Heart left ventricle (tissue), 13 donors: ENCODE results near the gene C19orf67.

Experiments used
- CTCF ChIP-seq, 12 donors: fragments of 200-600 bp; sonication (generic) in 4 of 12; IDR thresholded peaks; one replicate each; pipeline versions ENCODE4 v1.5.0 to v1.8.0; 2018 to 2022; ENCODE audit warnings: antibody characterized with exemption in 12 of 12, mild to moderate bottlenecking in 5 of 12
- POLR2A ChIP-seq, 2 donors: fragments of 450-650 bp; IDR thresholded peaks; one replicate each; pipeline ENCODE4 v1.6.1; 2017; ENCODE audit warnings: antibody characterized with exemption in 2 of 2, mild to moderate bottlenecking in 2 of 2, moderate library complexity in 2 of 2
- donor health status: ischemic (EF 13 %, LVEDD 7.1; RV severe dilation, severe dysfunction).
- donor health status: DM: no; HTN: yes; CAD: no.
- donor health status: DM: no; HTN: no; CAD: no.
- donor health status: ischemic (EF 25% LVEDD 6.9; RV normal size, moderate dysfunction).
- donor health status: ischemic (EF 25% LVEDD 5.7; RV mildly dilated, moderate dysfunction).
- donor health status: ischemic (EF 35%, LVEDD 5.7; RV mildly dilated, moderate dysfunction).
- donor health status: nonischemic (EF 11% LVEDD 7.7; RV severe dilation, severe dysfunction).
- donor health status: DM: yes; HTN: yes; CAD: no.
- donor health status: PGD.
- donor health status: ischemic (EF 29% LVEDD 5.4; RV normal size, mild dysfunction).
- donor health status: nonischemic (EF 23%, LVEDD 6.1; RV moderate dilation, normal function).

GRCh38 chr19:14105680-14106079 is 20.1 kb upstream of the C19orf67 start:
- no peak for TF ChIP-seq POLR2A (IDR thresholded peaks at IDR 0.05)
- TF ChIP-seq CTCF (IDR thresholded peaks at IDR 0.05), result no peak
